IgD-negative memory B cell (primary cell): ENCODE measurements around the gene ZBTB6. TPM values are rescaled to one million over a fixed set of nuclear protein-coding genes. Genes with fewer than 3 reads are reported as not detected.
"Not testable (repeated sequence)": the region's sequence is repeated elsewhere in the genome, so short reads cannot be mapped to it uniquely, and the experiment has no call there.

Experiments used
- H3K27ac Mint-ChIP-seq, 3 donors: one replicate each; pipeline ENCODE4 v1.8.0; 2020 to 2022; ENCODE audit warnings: mild to moderate bottlenecking in 3 of 3, mixed read lengths in 3 of 3, moderate library complexity in 1 of 3
- H3K27me3 Mint-ChIP-seq: one replicate; pipeline ENCODE4 v1.8.0; 2021; ENCODE audit warnings: mixed read lengths
- H3K36me3 Mint-ChIP-seq: one replicate; pipeline ENCODE4 v1.8.0; 2020; ENCODE audit warnings: mild to moderate bottlenecking, mixed read lengths
- H3K4me1 Mint-ChIP-seq, 3 donors: one replicate each; pipeline ENCODE4 v1.8.0; 2020 to 2022; ENCODE audit warnings: mixed read lengths in 3 of 3, mild to moderate bottlenecking in 1 of 3
- H3K4me3 Mint-ChIP-seq, 4 donors: one replicate each; pipeline ENCODE4 v1.8.0; 2020 to 2022; ENCODE audit warnings: mild to moderate bottlenecking in 4 of 4, mixed read lengths in 4 of 4, moderate library complexity in 3 of 4
- H3K9me3 Mint-ChIP-seq, 3 donors: one replicate each; pipeline ENCODE4 v1.8.0; 2020 to 2021; ENCODE audit warnings: mixed read lengths in 3 of 3, mild to moderate bottlenecking in 1 of 3
- polyA plus RNA-seq: library from polyadenylated mRNA; unstranded; fragments of 300-500 nt; fragmentation: Illumina TruSeq; gene quantifications from one replicate; pipeline ENCODE4 v1.2.3, GENCODE V29; 2021

The ZBTB6 gene
- polyA plus RNA-seq, 1 donor from 2014 or later = 1.7 TPM

GRCh38 chr9:122939601-122940000, 26.5 kb upstream of the ZBTB6 start:
- peaks cover 16 to 21% (median 20%) of the 10 kb centered on the region in 3 donors for H3K4me1 Mint-ChIP-seq
- peak overlapping the region in 1 of 3 donors; percentile 20 for H3K27ac Mint-ChIP-seq
- no peaks in the 10 kb centered on the region for H3K27me3 Mint-ChIP-seq
- H3K9me3 Mint-ChIP-seq = no peaks in the 10 kb centered on the region
- peaks cover 4% of the 10 kb centered on the region for H3K36me3 Mint-ChIP-seq
- H3K4me3 Mint-ChIP-seq = peak overlapping the region in 2 of 4 donors; percentile 58 to 83

GRCh38 chr9:122936883-122937282, 23.8 kb upstream of the ZBTB6 start:
- H3K27ac Mint-ChIP-seq = no peak overlapping the region
- H3K36me3 Mint-ChIP-seq = peaks cover 4% of the 10 kb centered on the region
- no peaks in the 10 kb centered on the region for H3K27me3 Mint-ChIP-seq
- H3K4me1 Mint-ChIP-seq = peaks cover 19 to 27% (median 22%) of the 10 kb centered on the region in 3 donors
- peak overlapping the region in 1 of 4 donors; percentile 46 for H3K4me3 Mint-ChIP-seq
- H3K9me3 Mint-ChIP-seq = no peaks in the 10 kb centered on the region

- peaks cover 4% of the 10 kb centered on the region for H3K36me3 Mint-ChIP-seq
- no peaks in the 10 kb centered on the region for H3K9me3 Mint-ChIP-seq
- peaks cover 18 to 22% (median 19%) of the 10 kb centered on the region in 3 donors for H3K4me1 Mint-ChIP-seq
- peak overlapping the region in 1 of 4 donors; percentile 46 for H3K4me3 Mint-ChIP-seq
- no peaks in the 10 kb centered on the region for H3K27me3 Mint-ChIP-seq
- H3K27ac Mint-ChIP-seq = no peak overlapping the region
Measured at GRCh38 chr9:122936464-122936863, 23.3 kb upstream of the ZBTB6 start.

GRCh38 chr9:122931226-122932121, 18.4 kb upstream of the ZBTB6 start, which contains the start of gene ZBTB26:
Gene ZBTB26 (minus strand): TSS chr9:122931512. CDS start chr9:122919934, 11,578 bp downstream.
- H3K9me3 Mint-ChIP-seq = no peaks in the 10 kb centered on the region
- no peak within 1 kb of the TSS for H3K4me3 Mint-ChIP-seq
- H3K4me1 Mint-ChIP-seq = peaks cover 12 to 17% (median 17%) of the 10 kb centered on the region in 3 donors
- peaks cover 5% of the 10 kb centered on the region for H3K36me3 Mint-ChIP-seq
- peak within 1 kb of the TSS in 2 of 3 donors; percentile 67 to 97 for H3K27ac Mint-ChIP-seq
- no peaks in the 10 kb centered on the region for H3K27me3 Mint-ChIP-seq

- Mint-ChIP-seq H3K36me3 (peaks cover 5% of the 10 kb centered on the region), H3K4me3 (no peak overlapping the region), H3K27ac (no peak overlapping the region), H3K4me1 (peaks cover 12 to 17% (median 17%) of the 10 kb centered on the region in 3 donors), H3K9me3 (no peaks in the 10 kb centered on the region), H3K27me3 (no peaks in the 10 kb centered on the region)
Measured at GRCh38 chr9:122930541-122931225, 17.6 kb upstream of the ZBTB6 start.

GRCh38 chr9:122929796-122930354, 16.8 kb upstream of the ZBTB6 start:
- Mint-ChIP-seq H3K27me3 (no peaks in the 10 kb centered on the region), H3K36me3 (peaks cover 4% of the 10 kb centered on the region), H3K4me3 (no peak overlapping the region), H3K9me3 (no peaks in the 10 kb centered on the region), H3K27ac (no peak overlapping the region), H3K4me1 (peaks cover 12 to 17% (median 14%) of the 10 kb centered on the region in 3 donors)

GRCh38 chr9:122923947-122924346, 10.8 kb upstream of the ZBTB6 start:
- H3K27ac Mint-ChIP-seq = peak overlapping the region in 2 of 3 donors; percentile 8 to 28
- peak overlapping the region in 3 of 4 donors; percentile 3 to 13 (median 4) for H3K4me3 Mint-ChIP-seq
- no peaks in the 10 kb centered on the region for H3K27me3 Mint-ChIP-seq
- peaks cover 12% of the 10 kb centered on the region for H3K36me3 Mint-ChIP-seq
- peaks cover 10 to 24% (median 15%) of the 10 kb centered on the region in 3 donors for H3K4me1 Mint-ChIP-seq
- no peaks in the 10 kb centered on the region for H3K9me3 Mint-ChIP-seq

- H3K36me3 Mint-ChIP-seq = peaks cover 12% of the 10 kb centered on the region
- no peak overlapping the region for H3K27ac Mint-ChIP-seq
- H3K4me3 Mint-ChIP-seq = no peak overlapping the region
- peaks cover 10 to 24% (median 15%) of the 10 kb centered on the region in 3 donors for H3K4me1 Mint-ChIP-seq
- no peaks in the 10 kb centered on the region for H3K27me3 Mint-ChIP-seq
- no peaks in the 10 kb centered on the region for H3K9me3 Mint-ChIP-seq
Measured at GRCh38 chr9:122922713-122923112, 9.6 kb upstream of the ZBTB6 start.

GRCh38 chr9:122918310-122918709, 5.2 kb upstream of the ZBTB6 start:
- peaks cover 1 to 14% (median 4%) of the 10 kb centered on the region in 3 donors for H3K4me1 Mint-ChIP-seq

GRCh38 chr9:122912671-122912963, 506 bp downstream of the ZBTB6 start:
- H3K9me3 Mint-ChIP-seq = no peaks in the 10 kb centered on the region
- H3K27me3 Mint-ChIP-seq = no peaks in the 10 kb centered on the region
- peaks cover 6% of the 10 kb centered on the region for H3K36me3 Mint-ChIP-seq
- H3K4me1 Mint-ChIP-seq = peaks cover 14 to 18% (median 16%) of the 10 kb centered on the region in 3 donors
- H3K27ac Mint-ChIP-seq = peak overlapping the region; percentile 76 to 99 (median 92)
- peak overlapping the region; percentile 96 to 99 (median 98) for H3K4me3 Mint-ChIP-seq

More at GRCh38 chr9:122918310-122918709, 5.2 kb upstream of the ZBTB6 start:
- Mint-ChIP-seq H3K4me3 (no peak overlapping the region), H3K27me3 (no peaks in the 10 kb centered on the region), H3K27ac (no peak overlapping the region), H3K36me3 (peaks cover 6% of the 10 kb centered on the region), H3K9me3 (no peaks in the 10 kb centered on the region)

- H3K27me3 Mint-ChIP-seq, H3K9me3 Mint-ChIP-seq, H3K36me3 Mint-ChIP-seq: not testable (repeated sequence)
- H3K4me1 Mint-ChIP-seq = peaks cover 19 to 27% (median 26%) of the 10 kb centered on the region in 3 donors
- H3K4me3 Mint-ChIP-seq = peak overlapping the region in 2 of 4 donors; percentile 68 to 80
- peak overlapping the region in 1 of 3 donors; percentile 100 for H3K27ac Mint-ChIP-seq
Measured at GRCh38 chr9:122906122-122906521, 7.0 kb downstream of the ZBTB6 start.

- peak within 1 kb of the TSS; percentile 90 to 99 (median 96) for H3K4me3 Mint-ChIP-seq
- no peaks in the 10 kb centered on the region for H3K27me3 Mint-ChIP-seq
- no peaks in the 10 kb centered on the region for H3K9me3 Mint-ChIP-seq
- H3K36me3 Mint-ChIP-seq = peaks cover 3% of the 10 kb centered on the region
- peaks cover 23 to 32% (median 28%) of the 10 kb centered on the region in 3 donors for H3K4me1 Mint-ChIP-seq
- peak within 1 kb of the TSS; percentile 96 to 100 (median 98) for H3K27ac Mint-ChIP-seq
Measured at GRCh38 chr9:122904823-122905710, 8.1 kb downstream of the ZBTB6 start, which contains the start of gene RC3H2. Gene RC3H2 (minus strand): TSS chr9:122905359. CDS start chr9:122897509, 7,850 bp downstream.

GRCh38 chr9:122904466-122904822, 8.7 kb downstream of the ZBTB6 start:
- H3K4me3 Mint-ChIP-seq = peak overlapping the region; percentile 90 to 97 (median 94)
- peaks cover 27 to 37% (median 32%) of the 10 kb centered on the region in 3 donors for H3K4me1 Mint-ChIP-seq
- H3K27ac Mint-ChIP-seq = peak overlapping the region; percentile 93 to 100 (median 96)
- peaks cover 3% of the 10 kb centered on the region for H3K36me3 Mint-ChIP-seq
- H3K9me3 Mint-ChIP-seq = no peaks in the 10 kb centered on the region
- no peaks in the 10 kb centered on the region for H3K27me3 Mint-ChIP-seq

GRCh38 chr9:122900791-122901190, 12.3 kb downstream of the ZBTB6 start:
- Mint-ChIP-seq H3K4me1 (peaks cover 33 to 40% (median 35%) of the 10 kb centered on the region in 3 donors), H3K9me3 (no peaks in the 10 kb centered on the region), H3K4me3 (peak overlapping the region; percentile 24 to 91 (median 68)), H3K36me3 (peaks cover 3% of the 10 kb centered on the region), H3K27ac (peak overlapping the region in 2 of 3 donors; percentile 10 to 62), H3K27me3 (no peaks in the 10 kb centered on the region)
